Ishikawa (cell line): ENCODE data around the gene FIGN.

Source experiments
- CEBPB ChIP-seq: IDR thresholded peaks from 2 replicates; pipeline ENCODE4 v1.6.1; 2012
- CREB1 ChIP-seq: IDR thresholded peaks from 2 replicates; pipeline ENCODE4 v1.6.1; 2012; ENCODE audit warnings: low read depth
- EP300 ChIP-seq: IDR thresholded peaks from 2 replicates; pipeline ENCODE4 v1.6.1; 2012; ENCODE audit warnings: borderline replicate concordance
- FOXM1 ChIP-seq: IDR thresholded peaks from 2 replicates; pipeline ENCODE4 v1.6.1; 2012; ENCODE audit warnings: low read depth, borderline replicate concordance
- MAX ChIP-seq: IDR thresholded peaks from 2 replicates; pipeline ENCODE4 v1.6.1; 2012
- NFIC ChIP-seq: IDR thresholded peaks from 2 replicates; pipeline ENCODE4 v1.6.1; 2012
- RAD21 ChIP-seq: IDR thresholded peaks from 2 replicates; pipeline ENCODE4 v1.6.1; 2012; ENCODE audit warnings: low read depth
- TAF1 ChIP-seq: IDR thresholded peaks from 2 replicates; pipeline ENCODE4 v1.6.1; 2012; ENCODE audit warnings: low read depth, mild to moderate bottlenecking
- TCF12 ChIP-seq: IDR thresholded peaks from 2 replicates; pipeline ENCODE4 v1.6.1; 2012; ENCODE audit warnings: low read depth
- USF1 ChIP-seq: IDR thresholded peaks from 2 replicates; pipeline ENCODE4 v1.6.1; 2012
- YY1 ChIP-seq: IDR thresholded peaks from 2 replicates; pipeline ENCODE4 v1.6.1; 2012; ENCODE audit warnings: low read depth

GRCh38 chr2:163767097-163767496, 31.3 kb upstream of the FIGN start:
- TF ChIP-seq YY1: no peak
- TF ChIP-seq TCF12: no peak
- no peak for TF ChIP-seq USF1
- no peak for TF ChIP-seq EP300
- no peak for TF ChIP-seq CEBPB
- TF ChIP-seq FOXM1: no peak
- TF ChIP-seq TAF1: no peak
- TF ChIP-seq CREB1: no peak
- no peak for TF ChIP-seq RAD21
- TF ChIP-seq NFIC: no peak
- no peak for TF ChIP-seq MAX
